GOT3 (cell line): Measurements from ENCODE around the gene SLC10A3.
"Not testable (repeated sequence)": the region's sequence is repeated elsewhere in the genome, so short reads cannot be mapped to it uniquely, and the experiment has no call there.

Source experiments
- DNase-seq: peaks from one replicate; lab custom pipeline; 2025; ENCODE audit warnings: mixed read lengths; lab: John Stamatoyannopoulos, UW

Gene SLC10A3

DNA sequence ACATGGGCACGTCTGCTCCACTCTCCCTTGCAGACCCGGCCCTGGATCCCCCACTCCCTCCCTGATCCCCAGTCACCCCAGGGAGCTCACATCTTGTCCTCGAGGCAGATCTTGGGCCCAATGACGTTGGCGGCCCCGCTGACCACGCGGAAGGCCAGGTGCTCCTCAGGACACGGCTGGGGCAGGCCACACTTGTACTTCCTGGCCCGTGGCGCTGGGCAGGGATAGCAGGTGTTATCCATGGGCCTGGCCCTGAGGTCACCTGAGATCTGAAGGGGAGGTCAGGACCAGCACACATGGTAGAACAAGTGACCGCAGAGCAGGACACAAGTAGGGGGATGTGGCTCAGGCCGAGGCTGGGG lies 17.9 kb upstream of the SLC10A3 start:
- no peak for DNase-seq

DNA sequence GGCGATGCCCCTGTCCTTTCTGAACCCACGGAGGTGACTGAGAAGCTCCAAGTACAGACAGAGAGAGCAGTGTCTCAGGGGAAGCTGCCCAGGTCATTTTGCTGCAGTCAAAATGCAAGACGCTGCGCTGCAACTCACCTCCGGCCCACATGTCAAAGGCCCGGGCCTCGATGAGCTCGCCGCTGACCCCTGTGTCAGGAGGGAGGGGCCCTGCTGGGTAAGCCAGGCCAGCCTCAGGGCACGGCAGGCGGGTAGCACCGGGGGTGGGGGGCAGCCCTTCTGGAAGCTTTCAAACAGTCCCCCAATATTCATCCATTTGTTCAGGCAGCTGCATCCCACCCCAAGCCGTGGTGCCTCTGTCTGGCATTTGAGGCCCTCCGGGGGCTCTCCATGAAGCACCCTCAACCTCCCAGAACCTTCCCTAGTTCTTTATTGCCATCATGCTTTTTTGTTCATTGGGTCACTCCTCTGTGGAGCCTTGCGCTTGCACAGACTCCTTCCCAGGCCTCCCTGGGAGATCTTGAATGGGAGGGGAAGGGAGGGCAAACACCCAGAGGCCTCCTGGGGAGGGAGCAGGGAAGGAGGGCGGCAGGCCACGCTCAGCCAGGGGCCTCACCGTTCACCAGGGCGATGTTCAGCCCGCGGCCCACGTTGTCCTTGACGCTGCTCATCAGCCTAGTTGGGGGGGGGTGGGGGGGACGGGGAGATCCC lies 17.4 kb upstream of the SLC10A3 start:
- no peak for DNase-seq

- DNase-seq = no peak
Observed at GRCh38 chrX:154506483-154507332, 16.3 kb upstream of the SLC10A3 start.

DNA sequence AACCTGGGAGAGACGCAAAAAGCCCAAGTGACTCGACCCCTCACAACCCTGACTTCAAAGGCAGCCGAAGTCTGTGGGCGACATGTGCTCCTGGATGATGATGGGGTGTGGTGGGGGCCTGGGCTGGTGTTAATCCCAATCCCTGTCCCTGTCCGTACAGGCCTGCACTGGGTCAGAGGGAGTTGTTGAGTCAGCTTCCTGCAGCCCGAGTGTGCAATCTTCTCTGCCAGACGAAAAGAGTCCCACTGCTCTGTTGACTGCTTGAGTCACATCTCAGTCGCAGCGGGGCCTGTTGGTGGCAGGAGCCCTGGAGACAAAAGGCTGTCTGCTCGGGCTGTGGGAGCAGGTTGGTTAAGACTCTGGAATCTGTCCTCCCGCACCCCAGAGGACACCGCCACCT lies 15.3 kb upstream of the SLC10A3 start:
- no peak for DNase-seq

DNA sequence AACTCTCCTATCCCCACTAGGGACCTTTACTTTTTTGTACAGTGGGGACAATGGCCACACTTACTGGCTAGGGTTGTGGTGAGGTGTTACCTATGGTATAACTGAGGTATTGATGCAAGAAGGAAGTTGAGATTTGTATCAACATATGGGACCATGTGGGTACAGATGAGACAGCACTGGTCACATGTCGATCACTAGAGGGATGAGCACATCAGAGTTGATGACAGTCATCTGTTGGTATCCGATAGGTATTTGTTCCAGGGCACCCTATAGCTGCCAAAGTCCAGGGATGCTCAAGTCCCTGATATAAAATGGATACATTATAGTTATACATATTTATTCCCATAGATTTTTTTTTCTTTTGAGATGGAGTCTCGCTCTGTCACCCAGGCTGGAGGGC lies 12.6 kb upstream of the SLC10A3 start:
- no peak for DNase-seq

DNA sequence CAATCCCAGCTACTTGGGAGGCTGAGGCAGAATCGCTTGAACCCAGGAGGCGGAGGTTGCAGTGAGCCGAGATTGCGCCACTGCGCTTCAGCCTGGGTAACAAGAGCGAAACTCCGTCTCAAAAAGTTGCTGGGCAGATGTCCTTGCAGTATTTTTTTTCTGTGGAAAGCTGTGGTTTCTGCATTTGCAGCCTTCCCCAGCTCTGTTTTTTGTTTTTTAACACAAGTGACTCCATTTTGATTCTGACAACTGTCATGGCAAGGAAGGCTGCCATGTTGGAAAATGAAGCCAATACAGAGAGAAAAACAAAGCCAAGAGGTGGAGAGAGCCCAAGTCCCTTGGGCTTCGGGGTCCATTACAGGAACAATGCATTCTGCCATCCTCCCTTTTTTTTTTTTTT lies 11.7 kb upstream of the SLC10A3 start:
- no peak for DNase-seq

- DNase-seq = not testable (repeated sequence)
Observed at GRCh38 chrX:154501423-154501822, 11.0 kb upstream of the SLC10A3 start.

DNA sequence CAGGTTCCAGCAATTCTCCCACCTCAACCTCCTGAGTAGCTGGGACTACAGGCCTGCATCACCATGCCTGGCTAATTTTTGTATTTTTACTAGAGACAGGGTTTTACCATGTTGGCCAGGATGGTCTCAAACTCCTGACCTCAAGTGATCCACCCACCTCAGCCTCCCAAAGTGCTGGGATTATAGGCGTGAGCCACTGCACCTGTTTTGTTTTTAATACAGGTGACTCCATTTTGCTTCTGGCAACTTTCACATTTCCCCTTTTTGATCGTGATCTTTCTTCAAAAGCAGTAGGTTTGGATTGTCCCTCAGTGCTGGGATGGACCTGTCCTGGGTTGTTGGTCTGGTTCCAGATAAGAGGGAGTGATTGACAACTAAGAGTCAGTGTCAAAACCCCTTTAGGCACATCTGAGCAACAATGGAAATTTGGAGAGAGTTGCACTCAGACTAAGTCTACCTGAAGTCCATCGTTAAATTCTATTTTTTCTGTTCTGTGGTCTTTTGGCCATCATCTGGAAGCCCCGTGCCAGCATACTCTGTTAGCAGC lies 6.2 kb upstream of the SLC10A3 start:
- DNase-seq = not testable (repeated sequence)

DNA sequence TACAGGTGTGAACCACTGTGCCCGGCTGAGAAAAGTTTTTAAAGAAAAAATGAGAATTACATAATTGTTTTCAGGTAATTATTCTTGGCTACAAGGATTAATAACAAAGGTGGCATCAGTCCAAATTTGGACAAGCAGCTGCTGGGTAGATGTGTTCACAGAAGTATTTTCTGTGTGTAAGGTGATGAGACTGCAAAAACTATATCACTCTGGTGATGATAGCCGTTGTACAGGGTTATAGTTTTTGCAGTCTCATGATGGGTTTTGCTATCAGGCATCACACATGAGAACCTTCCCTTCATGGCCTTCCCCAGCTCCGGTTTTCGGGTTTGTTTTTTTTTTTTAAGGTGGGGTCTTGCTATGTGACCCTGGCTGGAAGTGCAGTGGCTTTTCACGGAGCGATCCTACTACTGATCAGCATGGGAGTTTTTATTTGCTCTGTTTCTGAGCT lies 5.1 kb upstream of the SLC10A3 start:
- DNase-seq = no peak

DNA sequence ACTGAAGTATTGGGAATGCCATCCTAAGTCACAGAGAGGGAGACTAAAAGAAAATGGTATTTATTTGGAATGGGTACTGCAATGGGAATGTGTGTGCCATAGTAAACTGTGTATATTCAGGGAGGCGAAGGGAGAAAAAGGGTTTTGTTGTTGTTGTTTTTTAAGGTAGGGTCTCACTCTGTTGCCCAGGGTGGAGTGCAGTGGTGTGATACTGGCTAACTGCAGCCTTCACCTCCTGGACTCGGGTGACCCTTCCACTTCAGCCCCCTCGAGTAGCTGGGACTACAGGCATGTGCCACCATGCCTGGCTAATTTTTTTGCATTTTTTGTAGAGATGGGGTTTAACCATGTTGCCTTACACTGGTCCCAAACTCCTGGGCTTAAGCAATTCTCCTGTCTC lies 4.3 kb upstream of the SLC10A3 start:
- DNase-seq = no peak

DNA sequence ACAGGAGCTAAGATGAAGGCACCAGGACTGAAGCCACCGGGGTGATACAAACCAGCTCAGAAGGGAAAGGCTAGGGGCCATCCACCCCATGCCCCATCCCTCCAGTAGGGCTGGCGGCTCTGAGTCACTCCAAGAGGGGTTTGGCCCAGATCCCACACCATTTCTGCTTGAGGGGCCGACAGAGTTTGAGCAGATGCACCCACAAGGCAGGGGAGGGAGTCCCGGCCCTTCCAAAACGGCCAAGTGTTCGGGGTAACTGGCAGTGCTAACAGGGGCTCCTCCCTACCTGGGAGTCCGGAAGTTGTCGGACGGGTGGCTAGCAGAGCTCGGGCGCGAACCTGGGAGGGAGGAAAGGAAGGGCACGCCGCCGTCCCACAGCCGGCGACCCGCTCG lies 412 bp downstream of the SLC10A3 start:
- DNase-seq = no peak

- DNase-seq = no peak
Observed at GRCh38 chrX:154489182-154489581, 1.2 kb downstream of the SLC10A3 start.

DNA sequence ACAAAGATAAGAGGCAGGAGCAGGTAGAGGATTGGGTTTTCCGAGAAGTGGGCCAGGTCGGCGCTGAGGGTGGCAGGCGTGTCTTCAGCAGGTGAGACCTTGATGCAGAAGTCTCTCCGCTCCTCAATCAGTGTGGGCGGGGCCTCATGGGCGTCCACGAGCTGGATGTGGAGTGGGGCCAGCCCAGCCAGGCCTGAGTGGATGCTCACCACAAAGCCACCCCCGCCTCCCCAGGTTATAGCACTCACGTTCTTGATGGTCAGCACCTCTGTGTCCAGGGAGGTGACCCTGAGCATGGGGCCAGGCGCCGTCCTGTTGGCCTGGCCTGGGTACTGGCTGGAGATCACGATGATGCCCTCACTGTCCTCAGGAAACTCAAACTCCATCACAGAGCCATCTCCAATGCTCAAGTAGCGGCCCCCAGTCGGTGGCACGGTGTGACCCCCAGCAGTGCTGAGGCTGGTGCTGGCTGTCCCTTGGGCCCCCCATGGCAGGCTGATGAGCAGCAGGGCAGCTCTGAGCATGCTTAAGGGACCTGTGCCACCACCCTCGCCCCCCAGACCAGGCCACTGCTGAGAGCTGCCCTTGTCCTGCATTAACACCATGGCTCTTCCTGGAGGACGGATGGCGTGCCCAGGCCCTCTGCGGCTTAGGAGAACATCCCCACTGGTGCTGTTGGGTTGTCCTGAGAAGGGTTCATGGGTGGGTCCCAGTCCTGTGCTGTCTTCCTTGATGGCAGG lies 1.9 kb downstream of the SLC10A3 start:
- DNase-seq = no peak

- no peak for DNase-seq
Observed at GRCh38 chrX:154487518-154488290, 2.7 kb downstream of the SLC10A3 start.

DNA sequence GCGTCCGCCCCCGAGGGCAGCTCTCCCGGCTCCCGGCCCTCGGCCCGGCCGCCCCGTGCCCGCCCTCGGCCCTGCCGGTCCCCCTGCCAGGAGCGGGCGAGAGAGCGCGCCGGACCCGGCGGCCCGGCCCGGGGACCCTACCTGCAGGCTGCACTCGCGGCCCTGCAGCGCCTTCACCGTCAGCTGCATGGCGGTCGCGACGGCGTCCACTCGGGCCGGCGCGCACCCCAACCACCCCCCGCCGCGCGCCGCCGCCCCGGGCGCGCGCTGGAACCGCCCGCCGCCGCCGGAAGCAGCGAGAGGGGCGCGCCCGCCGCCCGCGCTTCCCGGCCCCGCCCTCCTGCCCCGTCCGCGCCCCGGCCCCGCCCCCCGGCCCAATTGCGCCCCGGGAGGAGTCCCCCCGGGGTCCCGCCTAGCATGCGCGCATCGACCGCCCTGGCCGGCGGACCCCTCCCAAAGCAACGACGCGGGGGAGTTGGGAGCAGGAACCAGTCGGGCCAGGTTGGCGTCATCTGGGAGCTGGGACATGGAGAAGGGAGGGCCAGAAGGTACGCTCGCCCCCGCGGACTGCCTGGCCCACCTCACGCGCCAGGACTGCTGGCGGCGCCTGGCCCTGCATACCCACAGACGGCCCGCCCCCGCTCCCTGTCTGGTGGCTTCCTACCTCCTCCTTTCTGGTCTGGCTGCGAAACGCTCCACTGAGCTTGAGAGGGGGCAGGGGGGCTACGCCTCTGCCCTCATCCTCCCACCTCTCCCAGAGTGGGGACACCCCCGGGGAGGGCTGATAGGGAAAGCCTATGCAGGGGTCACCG lies 3.8 kb downstream of the SLC10A3 start, which contains the start of gene UBL4A:
Gene UBL4A, minus strand, starts transcription at position 220 of the 812 bp plus-strand sequence. Its CDS starts 31 bp downstream, at position 189.
- no peak for DNase-seq

- DNase-seq = no peak
Observed at GRCh38 chrX:154486052-154486395, 4.4 kb downstream of the SLC10A3 start.

DNA sequence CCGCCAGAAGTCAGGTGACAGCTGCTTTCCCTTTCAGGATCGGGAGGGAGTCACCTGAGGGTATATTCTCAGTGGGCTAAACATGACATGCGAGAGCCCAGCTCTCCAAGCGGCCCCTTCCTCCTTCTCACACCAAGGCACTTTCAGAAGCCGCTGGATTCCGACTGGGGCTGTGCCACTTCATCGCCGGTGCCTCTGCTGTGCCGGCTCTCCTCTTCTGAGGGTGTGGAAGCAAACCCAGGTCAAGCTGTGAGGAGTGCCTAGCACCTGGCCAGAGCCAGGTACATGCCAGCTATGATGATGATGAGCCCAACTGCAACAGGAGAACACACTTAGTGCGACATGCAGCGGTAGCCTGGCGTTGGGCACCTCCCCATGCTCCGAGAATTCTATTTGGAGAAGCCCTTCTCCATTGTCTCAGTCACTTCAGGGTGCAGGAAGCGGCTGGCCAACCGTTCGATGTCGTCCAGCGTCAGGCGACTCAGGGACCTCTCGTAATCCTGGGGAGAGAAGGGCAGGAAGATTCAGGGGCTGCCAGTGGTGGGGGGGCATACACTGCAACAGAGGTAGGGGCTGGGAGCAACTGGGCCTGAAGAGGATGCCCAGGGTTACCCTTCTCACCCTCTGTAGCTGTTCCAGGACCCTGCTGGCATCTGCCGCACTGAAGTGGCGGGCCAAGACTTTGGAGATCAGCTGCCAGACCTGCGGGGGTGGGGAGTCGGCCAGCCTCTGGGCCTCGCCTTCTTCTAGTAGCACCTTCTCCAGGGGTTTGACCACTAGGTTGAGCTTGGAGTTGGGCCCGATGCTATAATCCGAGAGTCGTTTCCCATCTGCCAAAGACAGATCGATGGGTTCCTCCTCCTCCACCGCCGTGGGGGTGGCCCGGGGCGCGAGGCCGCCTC lies 5.0 kb downstream of the SLC10A3 start:
- no peak for DNase-seq

- DNase-seq = no peak
Observed at GRCh38 chrX:154484255-154485149, 5.9 kb downstream of the SLC10A3 start.

DNA sequence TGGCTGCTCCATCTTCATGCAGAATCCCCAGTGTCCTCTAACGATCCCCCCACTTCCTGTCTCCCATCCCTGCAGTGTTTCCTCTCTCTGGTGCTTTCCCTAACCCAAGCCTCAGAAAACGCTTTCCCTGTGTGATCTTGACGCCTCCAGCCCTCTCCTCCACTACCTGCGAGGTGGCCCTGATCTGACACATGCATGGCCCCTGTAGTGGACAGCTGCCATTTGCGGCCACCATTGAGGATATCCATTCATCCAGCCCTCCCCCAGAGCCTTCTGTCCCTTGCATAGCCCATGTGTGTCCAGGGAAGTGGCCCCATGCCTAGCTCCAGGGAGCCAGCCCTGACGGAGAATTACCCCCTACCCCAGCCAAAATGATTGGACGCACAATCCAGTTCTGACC lies 7.1 kb downstream of the SLC10A3 start:
- no peak for DNase-seq
